Measurements from ENCODE around the gene COL23A1.

Gene COL23A1

DNA sequence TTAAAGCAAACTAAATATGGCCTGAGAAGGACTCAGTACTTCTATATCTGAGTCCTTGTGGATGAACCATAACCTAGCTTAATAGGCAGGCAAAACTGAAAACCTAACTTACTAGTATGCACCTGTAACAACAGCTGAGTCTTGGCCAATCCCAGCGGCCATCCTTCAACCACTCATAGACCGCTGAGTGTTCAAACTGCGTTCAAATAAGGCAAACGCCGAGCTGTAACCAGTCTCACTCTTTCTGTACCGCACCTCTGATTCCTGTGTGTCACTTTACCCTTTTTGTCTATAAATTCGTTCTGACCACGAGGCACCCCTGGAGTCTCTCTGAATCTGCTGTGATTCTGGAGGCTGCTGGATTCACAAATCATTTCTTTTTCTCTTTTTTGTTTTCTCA, 170.5 kb downstream of the COL23A1 start:
- no peak for DNase-seq
- Histone ChIP-seq H3K4me3 (ENCODE audit: low read length) (no peak overlapping the region), H3K4me1 (ENCODE audit: low read length) (no peaks in the 10 kb centered on the region), H3K27me3 (replicated peaks; ENCODE audit: insufficient read depth, low read length) (peaks cover 54% of the 10 kb centered on the region), H3K4me2 (ENCODE audit: low read depth, low read length) (no peak overlapping the region), H3F3A (ENCODE audit: insufficient read depth, low read length) (no peaks in the 10 kb centered on the region), H2AFZ (ENCODE audit: low read length) (no peak overlapping the region), H3K9me2 (replicated peaks; ENCODE audit: insufficient read depth, low read length) (no peaks in the 10 kb centered on the region), H4K20me1 (ENCODE audit: insufficient read depth, low read length) (no peaks in the 10 kb centered on the region), H3K36me3 (replicated peaks; ENCODE audit: insufficient read depth, low read length) (no peaks in the 10 kb centered on the region), H3K27ac (ENCODE audit: low read length) (no peak overlapping the region), H3K9ac (ENCODE audit: low read length) (no peak overlapping the region), H3K79me2 (ENCODE audit: low read length) (no peaks in the 10 kb centered on the region), H3K9me3 (replicated peaks; ENCODE audit: insufficient read depth, low read length) (no peaks in the 10 kb centered on the region)
- TF ChIP-seq EZH2phosphoT487 (IDR thresholded peaks at IDR 0.05; ENCODE audit: low read length) = no peak
- TF ChIP-seq EZH2 (optimal IDR thresholded peaks at IDR 0.05; ENCODE audit: low read depth, low read length) = no peak
- TF ChIP-seq, protein P1, sequence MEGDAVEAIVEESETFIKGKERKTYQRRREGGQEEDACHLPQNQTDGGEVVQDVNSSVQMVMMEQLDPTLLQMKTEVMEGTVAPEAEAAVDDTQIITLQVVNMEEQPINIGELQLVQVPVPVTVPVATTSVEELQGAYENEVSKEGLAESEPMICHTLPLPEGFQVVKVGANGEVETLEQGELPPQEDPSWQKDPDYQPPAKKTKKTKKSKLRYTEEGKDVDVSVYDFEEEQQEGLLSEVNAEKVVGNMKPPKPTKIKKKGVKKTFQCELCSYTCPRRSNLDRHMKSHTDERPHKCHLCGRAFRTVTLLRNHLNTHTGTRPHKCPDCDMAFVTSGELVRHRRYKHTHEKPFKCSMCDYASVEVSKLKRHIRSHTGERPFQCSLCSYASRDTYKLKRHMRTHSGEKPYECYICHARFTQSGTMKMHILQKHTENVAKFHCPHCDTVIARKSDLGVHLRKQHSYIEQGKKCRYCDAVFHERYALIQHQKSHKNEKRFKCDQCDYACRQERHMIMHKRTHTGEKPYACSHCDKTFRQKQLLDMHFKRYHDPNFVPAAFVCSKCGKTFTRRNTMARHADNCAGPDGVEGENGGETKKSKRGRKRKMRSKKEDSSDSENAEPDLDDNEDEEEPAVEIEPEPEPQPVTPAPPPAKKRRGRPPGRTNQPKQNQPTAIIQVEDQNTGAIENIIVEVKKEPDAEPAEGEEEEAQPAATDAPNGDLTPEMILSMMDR (IDR thresholded peaks at IDR 0.05; ENCODE audit: low read length) = no peak

DNA sequence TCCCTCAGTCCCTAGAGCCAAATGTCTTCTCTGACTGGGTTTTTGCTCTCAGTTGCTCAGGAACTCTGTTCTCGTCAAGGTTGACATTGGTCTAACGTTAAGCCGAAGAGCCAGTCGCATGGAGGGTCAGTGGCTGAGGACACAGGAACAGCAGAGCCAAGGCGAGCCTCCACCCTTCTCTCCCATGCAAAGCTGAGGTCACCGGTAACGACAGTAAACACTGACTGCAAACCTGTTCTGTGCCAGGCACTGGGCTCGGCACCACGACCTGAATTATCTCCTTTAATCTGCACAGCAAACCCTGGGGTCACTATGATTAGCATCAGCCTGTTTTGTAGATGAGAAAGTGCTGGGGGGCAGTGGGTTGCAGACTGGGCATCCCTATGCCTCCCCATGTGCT, 171.0 kb downstream of the COL23A1 start:
- Histone ChIP-seq H2AFZ (ENCODE audit: low read length) (no peak overlapping the region), H4K20me1 (ENCODE audit: insufficient read depth, low read length) (no peaks in the 10 kb centered on the region), H3K9me3 (replicated peaks; ENCODE audit: insufficient read depth, low read length) (no peaks in the 10 kb centered on the region), H3K9me2 (replicated peaks; ENCODE audit: insufficient read depth, low read length) (no peaks in the 10 kb centered on the region), H3K9ac (ENCODE audit: low read length) (no peak overlapping the region), H3K4me2 (ENCODE audit: low read depth, low read length) (no peak overlapping the region), H3K4me1 (ENCODE audit: low read length) (no peaks in the 10 kb centered on the region), H3K36me3 (replicated peaks; ENCODE audit: insufficient read depth, low read length) (no peaks in the 10 kb centered on the region), H3K27ac (ENCODE audit: low read length) (no peak overlapping the region), H3K4me3 (ENCODE audit: low read length) (no peak overlapping the region), H3K27me3 (replicated peaks; ENCODE audit: insufficient read depth, low read length) (peaks cover 49% of the 10 kb centered on the region), H3F3A (ENCODE audit: insufficient read depth, low read length) (no peaks in the 10 kb centered on the region), H3K79me2 (ENCODE audit: low read length) (no peaks in the 10 kb centered on the region)
- DNase-seq = no peak
- TF ChIP-seq EZH2phosphoT487 (IDR thresholded peaks at IDR 0.05; ENCODE audit: low read length) = no peak
- TF ChIP-seq, protein P1 (IDR thresholded peaks at IDR 0.05; ENCODE audit: low read length) = no peak
- TF ChIP-seq EZH2 (optimal IDR thresholded peaks at IDR 0.05; ENCODE audit: low read depth, low read length) = no peak

DNA sequence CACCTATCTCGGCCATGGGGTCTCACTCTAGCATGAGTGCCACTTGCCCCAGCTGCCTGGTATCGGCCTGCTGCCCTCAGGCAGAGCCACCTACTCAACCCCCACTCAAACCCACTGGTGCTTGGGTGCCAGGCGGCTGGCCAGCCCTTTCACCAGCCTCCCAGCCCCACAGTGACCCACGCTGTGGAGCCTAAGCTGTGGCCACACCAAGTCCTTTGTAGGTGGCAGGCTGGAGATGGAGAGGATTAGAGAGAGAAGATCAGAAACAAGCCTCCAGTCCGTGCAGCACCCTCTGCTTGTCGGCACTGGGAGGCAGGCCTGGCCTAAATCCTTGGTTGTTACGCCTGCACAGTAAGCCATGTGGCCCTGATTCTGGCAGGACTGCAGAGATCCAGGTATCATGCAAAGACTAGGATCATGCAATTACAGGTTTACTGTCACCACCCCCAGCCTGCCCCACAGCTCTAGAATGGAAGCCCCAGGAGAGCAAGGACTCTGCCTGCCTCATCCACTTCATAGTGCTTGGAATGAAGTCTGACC, 171.7 kb downstream of the COL23A1 start:
- no peak for TF ChIP-seq EZH2phosphoT487 (IDR thresholded peaks at IDR 0.05; ENCODE audit: low read length)
- TF ChIP-seq EZH2 (optimal IDR thresholded peaks at IDR 0.05; ENCODE audit: low read depth, low read length) = no peak
- TF ChIP-seq, protein P1 (IDR thresholded peaks at IDR 0.05; ENCODE audit: low read length) = no peak
- no peak for DNase-seq
- H3K4me2 ChIP-seq (ENCODE audit: low read depth, low read length) = no peak overlapping the region
- no peaks in the 10 kb centered on the region for H3K4me1 ChIP-seq (ENCODE audit: low read length)
- H3F3A ChIP-seq (ENCODE audit: insufficient read depth, low read length) = no peaks in the 10 kb centered on the region
- peaks cover 44% of the 10 kb centered on the region for H3K27me3 ChIP-seq (replicated peaks; ENCODE audit: insufficient read depth, low read length)
- no peaks in the 10 kb centered on the region for H3K9me2 ChIP-seq (replicated peaks; ENCODE audit: insufficient read depth, low read length)
- H4K20me1 ChIP-seq (ENCODE audit: insufficient read depth, low read length) = no peaks in the 10 kb centered on the region
- H3K4me3 ChIP-seq (ENCODE audit: low read length) = no peak overlapping the region
- H2AFZ ChIP-seq (ENCODE audit: low read length) = no peak overlapping the region
- H3K79me2 ChIP-seq (ENCODE audit: low read length) = no peaks in the 10 kb centered on the region
- no peak overlapping the region for H3K27ac ChIP-seq (ENCODE audit: low read length)
- no peak overlapping the region for H3K9ac ChIP-seq (ENCODE audit: low read length)
- no peaks in the 10 kb centered on the region for H3K9me3 ChIP-seq (replicated peaks; ENCODE audit: insufficient read depth, low read length)
- no peaks in the 10 kb centered on the region for H3K36me3 ChIP-seq (replicated peaks; ENCODE audit: insufficient read depth, low read length)

Data from MM.1S (cell line).